ENCODE data around the gene FMNL3.

The FMNL3 gene

DNA sequence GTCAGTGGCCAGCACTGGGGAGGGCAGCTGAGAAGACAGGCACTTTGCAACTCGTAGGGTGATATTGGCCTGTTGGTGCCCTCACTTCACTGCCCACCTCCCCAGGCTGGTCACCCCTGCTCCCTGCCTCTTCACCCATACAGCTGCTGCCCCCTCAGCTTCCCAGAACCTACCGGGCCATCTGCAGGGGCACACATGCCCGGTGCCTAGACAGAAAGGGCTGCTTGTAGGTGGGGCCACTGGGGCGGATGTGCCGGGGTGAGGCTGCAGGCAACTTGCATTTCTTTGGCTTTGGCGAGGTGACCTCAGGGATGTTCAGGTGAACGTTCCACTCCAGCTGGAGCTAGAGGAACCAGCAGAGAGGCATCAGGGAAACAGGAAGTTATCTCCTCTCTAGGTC lies 118.9 kb downstream of the FMNL3 start:
- no peak for DNase-seq

DNA sequence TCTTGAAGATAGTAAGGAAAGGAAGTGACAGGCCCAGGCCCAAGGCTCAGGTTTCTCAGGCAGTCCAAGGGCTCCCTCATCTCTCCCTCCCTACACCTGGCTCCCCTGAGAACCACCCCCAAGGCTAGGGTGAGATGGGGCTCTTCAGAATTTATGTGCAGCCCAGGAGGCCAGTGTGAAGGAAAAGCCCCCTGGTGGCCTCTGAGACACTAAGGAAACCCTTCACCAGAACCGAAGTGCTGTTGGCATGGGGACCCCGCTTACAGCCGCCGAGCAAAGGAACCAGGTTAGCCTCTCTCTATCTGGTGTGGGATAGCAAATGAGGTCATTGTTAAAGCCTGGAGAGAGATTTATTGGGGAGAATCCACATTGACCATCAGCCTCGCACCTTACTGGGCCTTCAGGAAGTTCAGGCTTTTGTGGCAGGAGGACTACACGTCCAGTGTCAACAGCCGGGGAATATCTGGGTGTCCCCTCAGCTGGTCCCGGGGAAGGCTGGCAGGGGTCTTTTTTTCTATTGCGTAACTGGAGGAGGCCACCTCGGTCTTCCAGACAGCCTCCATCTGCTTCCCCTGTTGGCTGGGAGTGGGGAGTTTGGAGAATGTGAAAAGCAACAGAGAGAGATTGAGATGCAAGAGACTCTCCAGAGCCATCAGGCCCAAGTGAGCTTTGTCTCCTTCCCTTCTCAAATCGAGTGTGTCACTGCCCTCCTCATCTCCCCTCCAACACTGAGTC lies 119.9 kb downstream of the FMNL3 start:
- no peak for DNase-seq
